ENCODE data around the gene KRT17.
"Not testable (repeated sequence)": the region's sequence is repeated elsewhere in the genome, so short reads cannot be mapped to it uniquely, and the experiment has no call there.

Gene KRT17

GRCh38 chr17:41580244-41580575 lies 44.2 kb downstream of the KRT17 start:
- H3K4me3 ChIP-seq (ENCODE audit: low read length) = no peak overlapping the region
- H3K27ac ChIP-seq (ENCODE audit: low read length) = no peak overlapping the region
- peaks cover 8% of the 10 kb centered on the region for H3K27me3 ChIP-seq (ENCODE audit: insufficient read depth, low read length)
- H3K4me1 ChIP-seq (ENCODE audit: insufficient read depth, low read length) = no peaks in the 10 kb centered on the region
- H3K9ac ChIP-seq (ENCODE audit: low read depth, low read length) = no peak overlapping the region
- H3K36me3 ChIP-seq (ENCODE audit: insufficient read depth, low read depth, low read length) = no peaks in the 10 kb centered on the region
- no peaks in the 10 kb centered on the region for H3K9me3 ChIP-seq (ENCODE audit: insufficient read depth, low read depth, low read length)

- no peak overlapping the region for H3K27ac ChIP-seq (ENCODE audit: low read length)
- H3K9ac ChIP-seq (ENCODE audit: low read depth, low read length) = no peak overlapping the region
- no peaks in the 10 kb centered on the region for H3K9me3 ChIP-seq (ENCODE audit: insufficient read depth, low read depth, low read length)
- no peaks in the 10 kb centered on the region for H3K36me3 ChIP-seq (ENCODE audit: insufficient read depth, low read depth, low read length)
- H3K27me3 ChIP-seq (ENCODE audit: insufficient read depth, low read length) = peaks cover 8% of the 10 kb centered on the region
- H3K4me1 ChIP-seq (ENCODE audit: insufficient read depth, low read length) = no peaks in the 10 kb centered on the region
- no peak overlapping the region for H3K4me3 ChIP-seq (ENCODE audit: low read length)
These were observed 44.7 kb downstream of the KRT17 start for GRCh38 chr17:41579484-41580243.

- Histone ChIP-seq H3K9me3 (ENCODE audit: insufficient read depth, low read depth, low read length) (no peaks in the 10 kb centered on the region), H3K4me1 (ENCODE audit: insufficient read depth, low read length) (no peaks in the 10 kb centered on the region), H3K36me3 (ENCODE audit: insufficient read depth, low read depth, low read length) (no peaks in the 10 kb centered on the region), H3K4me3 (ENCODE audit: low read length) (no peak overlapping the region), H3K27ac (ENCODE audit: low read length) (no peak overlapping the region), H3K9ac (ENCODE audit: low read depth, low read length) (no peak overlapping the region), H3K27me3 (ENCODE audit: insufficient read depth, low read length) (peaks cover 8% of the 10 kb centered on the region)
These were observed 45.4 kb downstream of the KRT17 start for GRCh38 chr17:41578971-41579370.

GRCh38 chr17:41578538-41578937 lies 45.8 kb downstream of the KRT17 start:
- no peak overlapping the region for H3K4me3 ChIP-seq (ENCODE audit: low read length)
- peaks cover 8% of the 10 kb centered on the region for H3K27me3 ChIP-seq (ENCODE audit: insufficient read depth, low read length)
- H3K9ac ChIP-seq (ENCODE audit: low read depth, low read length) = no peak overlapping the region
- H3K9me3 ChIP-seq (ENCODE audit: insufficient read depth, low read depth, low read length) = no peaks in the 10 kb centered on the region
- H3K4me1 ChIP-seq (ENCODE audit: insufficient read depth, low read length) = no peaks in the 10 kb centered on the region
- no peaks in the 10 kb centered on the region for H3K36me3 ChIP-seq (ENCODE audit: insufficient read depth, low read depth, low read length)
- no peak overlapping the region for H3K27ac ChIP-seq (ENCODE audit: low read length)

- not testable (repeated sequence) for H3K9ac ChIP-seq (ENCODE audit: low read depth, low read length); H3K4me3 ChIP-seq (ENCODE audit: low read length); H3K27me3 ChIP-seq (ENCODE audit: insufficient read depth, low read length); H3K36me3 ChIP-seq (ENCODE audit: insufficient read depth, low read depth, low read length); H3K4me1 ChIP-seq (ENCODE audit: insufficient read depth, low read length); H3K27ac ChIP-seq (ENCODE audit: low read length); H3K9me3 ChIP-seq (ENCODE audit: insufficient read depth, low read depth, low read length)
These were observed 47.6 kb downstream of the KRT17 start for GRCh38 chr17:41576740-41577139.

GRCh38 chr17:41575336-41575735 lies 49.0 kb downstream of the KRT17 start:
- no peaks in the 10 kb centered on the region for H3K36me3 ChIP-seq (ENCODE audit: insufficient read depth, low read depth, low read length)
- H3K9ac ChIP-seq (ENCODE audit: low read depth, low read length) = no peak overlapping the region
- H3K4me3 ChIP-seq (ENCODE audit: low read length) = no peak overlapping the region
- H3K4me1 ChIP-seq (ENCODE audit: insufficient read depth, low read length) = no peaks in the 10 kb centered on the region
- peaks cover 5% of the 10 kb centered on the region for H3K27me3 ChIP-seq (ENCODE audit: insufficient read depth, low read length)
- no peak overlapping the region for H3K27ac ChIP-seq (ENCODE audit: low read length)
- no peaks in the 10 kb centered on the region for H3K9me3 ChIP-seq (ENCODE audit: insufficient read depth, low read depth, low read length)

GRCh38 chr17:41571561-41572434 lies 52.6 kb downstream of the KRT17 start, which contains the start of gene KRT9:
Gene KRT9 (minus strand): TSS chr17:41572059. CDS start chr17:41571992, 67 bp downstream.
- no peak within 1 kb of the TSS for H3K27ac ChIP-seq (ENCODE audit: low read length)
- H3K27me3 ChIP-seq (ENCODE audit: insufficient read depth, low read length) = peaks cover 7% of the 10 kb centered on the region; the same call in 1 of the 2 replicates
- no peaks in the 10 kb centered on the region for H3K9me3 ChIP-seq (ENCODE audit: insufficient read depth, low read depth, low read length)
- H3K9ac ChIP-seq (ENCODE audit: low read depth, low read length) = no peak within 1 kb of the TSS
- H3K36me3 ChIP-seq (ENCODE audit: insufficient read depth, low read depth, low read length) = no peaks in the 10 kb centered on the region
- H3K4me1 ChIP-seq (ENCODE audit: insufficient read depth, low read length) = no peaks in the 10 kb centered on the region
- H3K4me3 ChIP-seq (ENCODE audit: low read length) = no peak within 1 kb of the TSS
